Germinal center (tissue), 1 donor: ENCODE measurements around the gene RHCE.
"Not testable (repeated sequence)": the region's sequence is repeated elsewhere in the genome, so short reads cannot be mapped to it uniquely, and the experiment has no call there.

Experiments used
- DNase-seq: peaks from one replicate; pipeline ENCODE4 v3.0.0; 2012; ENCODE audit warnings: mixed read lengths, low spot score

Gene RHCE

DNA sequence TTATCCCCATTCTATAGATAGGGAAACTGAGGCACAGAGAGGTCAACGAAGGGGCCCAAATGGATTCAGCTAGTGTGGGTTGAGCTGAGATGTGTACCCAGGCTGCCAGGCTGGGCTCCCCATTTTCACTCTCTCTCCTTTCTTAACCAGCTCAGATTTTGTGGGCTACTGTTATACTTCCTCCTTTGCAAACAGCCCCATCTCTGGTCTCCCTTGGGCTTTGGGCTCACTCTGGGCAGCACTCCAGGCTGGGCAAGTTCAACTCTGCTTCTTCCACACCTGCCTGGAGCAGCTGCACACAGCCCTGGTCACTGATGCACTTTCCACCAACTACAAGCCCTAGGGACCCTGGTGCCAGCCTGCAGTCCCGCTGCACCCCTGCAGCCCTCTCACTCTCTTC is 22.5 kb downstream of the RHCE start:
- DNase-seq: not testable (repeated sequence)

- not testable (repeated sequence) for DNase-seq
Observed at GRCh38 chr1:25397549-25397948, 23.1 kb downstream of the RHCE start.

- DNase-seq: no peak
Observed at GRCh38 chr1:25392841-25393240, 27.8 kb downstream of the RHCE start.

DNA sequence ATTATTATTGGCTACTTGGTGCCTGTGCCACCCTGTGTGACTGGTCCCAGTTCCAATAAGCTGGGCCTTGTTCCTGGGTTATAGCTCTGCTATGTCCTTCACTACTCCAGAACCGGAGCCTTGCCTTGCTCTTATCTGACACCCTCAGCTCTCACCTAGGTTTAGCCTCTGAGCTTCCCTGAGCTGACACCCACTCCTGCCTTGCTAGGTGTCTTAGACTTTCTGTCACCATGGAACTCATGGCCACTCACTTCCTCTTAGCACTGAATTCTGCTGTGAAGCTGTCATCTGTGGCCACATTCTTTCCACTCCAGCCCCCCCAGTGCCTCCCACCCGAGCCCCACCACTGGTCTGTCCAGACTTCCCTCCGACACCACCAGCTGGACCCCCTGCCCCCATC is 30.9 kb downstream of the RHCE start:
- not testable (repeated sequence) for DNase-seq

DNA sequence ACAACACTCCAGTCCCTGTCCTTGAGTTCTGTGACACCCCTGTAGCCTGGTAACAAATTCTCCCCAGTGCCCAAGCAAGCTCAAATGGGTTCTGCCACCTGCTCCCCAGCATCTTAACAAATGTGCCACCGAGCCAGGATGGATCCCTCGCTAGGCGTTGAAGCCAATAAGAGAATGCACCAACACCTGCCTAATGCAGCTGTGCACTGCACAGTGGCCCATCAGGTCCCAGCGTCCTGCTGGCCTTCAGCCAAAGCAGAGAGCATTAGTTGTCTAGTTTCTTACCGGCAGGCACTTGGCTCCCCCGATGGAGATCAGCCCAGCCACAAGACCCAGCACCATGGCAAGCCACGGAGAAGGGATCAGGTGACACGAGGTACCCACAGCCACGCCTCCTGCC is 31.9 kb downstream of the RHCE start:
- not testable (repeated sequence) for DNase-seq

DNA sequence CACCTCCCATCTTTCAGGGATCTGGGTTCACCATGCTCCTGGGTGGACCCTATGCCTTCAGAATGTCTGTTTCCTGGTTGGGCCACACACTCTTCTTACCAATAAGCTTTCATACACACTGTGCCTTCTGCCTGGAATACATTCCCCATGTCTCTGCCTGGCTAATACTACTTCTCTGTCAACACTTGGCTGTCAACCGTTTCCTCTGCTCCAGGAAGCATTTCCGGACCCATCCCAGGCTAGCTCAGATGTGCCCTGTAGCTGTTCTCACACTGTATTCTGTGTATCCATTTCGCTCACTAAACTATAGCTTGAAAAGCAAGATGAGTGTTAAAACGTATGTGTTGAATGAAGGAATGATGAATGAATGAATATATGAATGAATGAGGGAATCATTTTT is 33.5 kb downstream of the RHCE start:
- DNase-seq: not testable (repeated sequence)

- DNase-seq: not testable (repeated sequence)
Observed at GRCh38 chr1:25383875-25384274, 36.8 kb downstream of the RHCE start.

DNA sequence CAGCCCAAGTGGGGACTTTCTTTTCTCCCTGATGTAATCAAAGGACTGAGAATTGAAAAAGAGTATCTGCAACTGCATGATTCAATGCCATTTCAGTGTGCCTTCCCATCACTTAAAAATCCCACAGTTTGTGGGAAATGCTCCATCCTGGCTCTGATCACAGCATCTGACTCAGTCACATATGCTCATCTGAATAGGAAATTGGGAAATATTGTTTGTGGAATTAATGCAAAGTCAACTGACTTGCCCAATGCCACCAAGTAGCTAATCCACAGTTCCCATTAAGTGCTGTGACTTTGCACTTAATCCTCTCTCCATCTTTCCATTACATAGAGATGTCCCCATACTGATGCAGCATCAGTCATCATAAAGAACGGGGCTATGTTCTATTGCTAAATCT is 37.5 kb downstream of the RHCE start:
- DNase-seq: not testable (repeated sequence)

DNA sequence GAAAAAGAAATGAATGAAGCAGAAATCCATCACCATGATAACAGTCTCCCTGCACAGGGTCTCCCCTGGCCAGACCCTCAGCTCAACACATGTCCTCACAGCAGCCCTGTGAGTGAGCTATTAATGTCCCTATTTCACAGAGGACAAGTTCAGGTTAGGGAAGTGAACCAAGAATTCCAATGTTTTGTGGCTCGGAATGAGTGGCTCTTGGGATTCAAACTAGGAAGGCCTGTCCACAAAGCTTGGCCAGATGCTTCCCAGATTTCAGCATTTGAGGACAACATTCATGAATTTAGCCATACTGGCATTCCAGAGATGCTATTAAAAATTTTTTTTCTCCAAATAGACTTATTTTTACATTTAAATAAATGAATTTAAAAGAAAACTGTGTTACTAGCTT is 38.1 kb downstream of the RHCE start:
- DNase-seq: not testable (repeated sequence)

- not testable (repeated sequence) for DNase-seq
Observed at GRCh38 chr1:25378367-25378766, 42.3 kb downstream of the RHCE start.

DNA sequence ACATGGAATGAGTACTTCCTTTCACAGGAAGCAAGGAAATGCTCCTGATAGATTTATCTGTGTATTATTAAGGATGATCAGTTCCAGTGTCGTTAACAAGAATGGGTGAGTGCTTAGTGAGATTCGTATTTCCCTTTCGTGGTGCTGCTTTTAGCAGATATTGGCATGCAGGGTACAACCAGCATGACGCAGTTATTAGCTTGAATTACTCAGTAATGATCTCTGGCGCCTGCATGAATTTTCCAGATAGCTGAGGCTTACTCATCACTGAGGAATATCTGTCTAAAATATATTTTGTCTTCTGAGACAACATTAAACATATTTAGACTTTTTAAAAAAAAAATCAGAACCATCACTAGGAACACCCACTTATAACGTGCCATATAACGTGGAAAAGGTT is 48.9 kb downstream of the RHCE start:
- DNase-seq: not testable (repeated sequence)

DNA sequence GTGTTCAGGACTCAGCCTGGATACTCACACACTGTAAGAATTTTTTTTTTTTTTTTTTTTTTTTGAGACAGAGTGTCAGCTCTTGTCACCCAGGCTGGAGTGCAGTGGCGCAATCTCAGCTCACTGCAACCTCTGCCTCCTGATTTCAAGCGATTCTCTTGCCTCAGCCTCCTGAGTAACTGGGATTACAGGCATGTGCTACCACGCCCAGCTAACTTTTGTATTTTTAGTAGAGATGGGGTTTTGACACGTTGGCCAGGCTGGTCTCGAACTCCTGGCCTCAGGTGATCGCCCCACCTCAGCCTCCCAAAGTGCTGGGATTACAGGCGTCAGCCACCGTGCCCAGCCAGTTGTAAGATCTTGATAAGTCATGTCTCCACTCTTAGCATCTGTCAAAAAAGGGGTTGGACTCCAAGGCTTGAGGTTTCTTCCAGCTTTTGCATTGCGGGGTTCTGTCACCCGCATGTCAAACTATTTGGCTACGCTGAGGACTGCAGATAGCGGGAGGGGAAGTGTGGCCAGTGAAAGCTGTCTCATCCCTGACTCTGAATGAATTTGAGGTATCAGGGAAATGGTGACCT is 50.8 kb downstream of the RHCE start:
- DNase-seq: not testable (repeated sequence)

DNA sequence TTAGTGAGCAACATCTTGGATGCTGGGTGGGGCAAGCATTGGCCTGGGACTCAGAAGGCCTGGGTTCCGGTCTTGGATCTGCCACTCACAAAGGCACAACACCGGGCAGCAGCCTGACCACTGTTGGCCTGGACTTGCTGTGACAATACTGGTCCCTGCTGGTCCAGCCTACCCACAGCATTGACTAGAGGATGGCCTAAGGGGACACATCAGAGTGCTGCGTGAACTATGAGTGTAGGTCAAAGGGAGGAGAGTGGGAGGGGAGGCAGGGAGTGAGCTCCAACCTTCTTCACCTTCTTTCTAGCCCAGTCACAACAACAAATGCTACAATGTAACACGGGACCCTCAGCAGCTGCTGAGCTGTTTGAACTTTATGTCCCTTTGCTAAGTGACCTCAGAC is 51.4 kb downstream of the RHCE start:
- DNase-seq: no peak

DNA sequence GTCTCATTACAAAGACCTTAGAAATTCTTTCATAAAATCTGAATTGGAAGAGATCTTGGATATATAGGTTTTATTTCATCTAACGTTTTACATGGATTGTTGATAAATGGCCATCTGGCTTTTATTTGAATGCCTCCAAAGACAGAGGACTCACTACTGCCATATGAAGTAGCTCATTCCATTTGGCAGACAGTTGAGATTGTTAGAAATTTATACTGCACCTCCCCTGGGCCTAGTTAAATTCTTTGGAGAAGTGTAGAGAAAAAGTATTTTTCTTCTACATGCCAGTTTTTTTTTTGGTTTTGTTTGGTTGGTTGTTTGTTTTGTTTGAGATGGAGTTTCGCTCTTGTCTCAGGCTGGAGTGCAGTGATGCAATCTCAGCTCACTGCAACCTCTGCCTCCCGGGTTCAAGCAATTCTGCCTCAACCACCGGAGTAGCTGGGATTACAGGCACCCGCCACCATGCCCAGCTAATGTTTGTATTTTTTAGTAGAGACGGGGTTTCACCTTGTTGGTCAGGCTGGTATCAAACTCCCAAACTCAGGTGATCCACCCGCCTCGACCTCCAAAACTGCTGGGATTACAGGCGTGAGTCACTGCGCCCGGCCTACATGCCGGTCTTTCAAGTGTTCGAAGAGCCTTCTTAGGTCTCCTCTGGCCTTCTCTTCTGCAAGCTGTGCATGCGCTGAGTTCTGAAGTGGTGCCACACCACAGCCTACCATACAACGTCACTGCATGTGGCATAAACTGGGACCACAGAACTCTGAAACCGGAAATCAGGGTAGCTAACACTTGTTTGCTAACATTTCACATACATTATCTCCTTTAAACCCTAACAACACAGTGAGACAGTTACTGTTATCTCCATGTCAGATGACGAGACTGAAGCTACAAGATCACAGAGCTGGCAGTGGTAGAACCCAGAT is 57.7 kb downstream of the RHCE start:
- DNase-seq: not testable (repeated sequence)

GRCh38 chr1:25361901-25362300 is 58.7 kb downstream of the RHCE start:
- DNase-seq: no peak

DNA sequence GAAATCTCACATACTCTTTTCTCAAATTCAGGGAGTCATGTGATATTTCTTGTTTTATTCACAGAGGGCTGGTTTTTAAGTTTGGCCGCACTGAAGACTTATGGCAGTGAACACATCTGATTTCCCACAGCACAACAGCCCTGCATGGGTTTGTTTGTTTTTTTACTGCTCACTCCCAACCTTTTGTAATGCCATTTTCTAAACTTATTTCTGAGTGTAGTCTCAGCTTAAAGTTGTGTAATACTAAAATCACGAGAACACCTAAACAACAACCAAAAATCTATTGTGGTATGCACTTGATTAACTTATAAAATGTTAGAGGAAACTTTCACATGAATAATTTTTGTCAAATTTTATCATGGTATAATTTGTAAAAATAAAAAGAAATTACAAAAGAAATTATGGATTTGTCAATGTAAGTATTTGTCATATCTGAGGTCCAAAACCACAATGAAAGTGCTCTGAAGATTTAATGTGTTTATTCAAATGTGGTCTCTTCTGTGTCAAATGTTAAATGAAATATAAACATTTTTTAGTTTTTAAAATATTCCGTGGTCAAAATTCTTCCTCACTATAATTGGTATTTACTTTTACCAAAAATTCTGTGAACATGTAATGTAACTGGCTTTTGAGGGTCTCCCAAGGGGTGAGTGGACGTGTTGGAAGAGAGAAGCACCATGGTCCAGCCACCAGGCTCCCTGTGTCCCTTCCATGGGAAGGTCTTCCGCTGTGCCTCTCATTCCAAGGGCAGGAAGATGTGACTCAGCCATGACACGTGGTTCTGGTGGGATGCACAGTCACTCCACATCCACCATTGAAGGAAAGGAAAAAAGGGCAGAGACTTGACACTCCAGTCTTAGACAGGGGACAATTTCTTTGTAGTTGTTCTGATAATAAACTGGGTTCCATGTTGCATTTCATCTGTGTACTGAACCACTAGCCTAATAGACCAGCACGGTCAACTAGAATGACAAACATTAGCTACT is 59.7 kb downstream of the RHCE start:
- no peak for DNase-seq

DNA sequence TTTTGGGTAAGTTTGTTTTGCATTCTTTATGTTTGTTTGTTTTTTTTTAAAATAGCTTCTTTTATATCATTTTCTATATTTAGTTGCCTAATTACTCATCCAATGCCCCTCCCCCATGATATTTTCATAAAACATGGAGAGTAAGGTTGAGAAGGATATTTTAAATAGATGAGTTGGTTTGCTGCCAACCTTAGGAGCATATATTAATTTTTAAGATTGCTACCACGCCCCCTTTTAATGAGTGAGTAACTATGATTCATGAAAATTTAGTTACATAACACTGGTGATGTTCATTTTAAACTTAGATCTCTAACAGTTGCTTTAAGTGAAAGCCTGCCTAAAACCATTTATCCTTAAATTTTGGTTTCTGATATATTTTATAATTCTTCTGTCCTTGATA is 63.8 kb downstream of the RHCE start:
- DNase-seq: no peak

- DNase-seq: no peak
Observed at GRCh38 chr1:25356441-25356840, 64.2 kb downstream of the RHCE start.

DNA sequence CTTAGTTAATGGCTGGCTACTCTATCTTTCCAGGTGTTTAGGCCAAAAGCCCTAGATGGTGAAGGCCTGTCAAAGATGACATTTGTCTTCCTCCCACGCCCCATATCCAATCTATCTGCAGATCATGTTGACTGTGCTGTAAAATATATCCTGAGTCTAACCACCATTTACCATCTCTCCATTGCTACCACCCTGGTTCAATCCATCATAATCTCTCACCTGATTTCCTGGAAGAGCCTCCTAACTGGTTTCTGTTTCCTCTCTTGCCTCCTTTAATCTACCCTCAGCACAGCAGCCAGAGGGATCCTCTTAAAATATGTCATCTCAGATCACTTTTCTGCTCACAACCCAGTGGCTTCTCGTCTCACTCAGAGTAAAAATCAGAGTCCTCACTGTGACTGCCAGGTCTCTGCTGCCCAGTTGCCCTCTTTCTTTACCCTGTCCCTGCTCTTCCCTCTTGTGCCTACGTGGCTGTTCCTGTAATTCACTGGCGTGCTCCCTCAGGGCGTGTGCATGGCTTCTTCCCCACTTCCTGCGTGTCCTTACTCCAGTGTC is 64.7 kb downstream of the RHCE start:
- no peak for DNase-seq

GRCh38 chr1:25349606-25350005 is 71.0 kb downstream of the RHCE start:
- no peak for DNase-seq

DNA sequence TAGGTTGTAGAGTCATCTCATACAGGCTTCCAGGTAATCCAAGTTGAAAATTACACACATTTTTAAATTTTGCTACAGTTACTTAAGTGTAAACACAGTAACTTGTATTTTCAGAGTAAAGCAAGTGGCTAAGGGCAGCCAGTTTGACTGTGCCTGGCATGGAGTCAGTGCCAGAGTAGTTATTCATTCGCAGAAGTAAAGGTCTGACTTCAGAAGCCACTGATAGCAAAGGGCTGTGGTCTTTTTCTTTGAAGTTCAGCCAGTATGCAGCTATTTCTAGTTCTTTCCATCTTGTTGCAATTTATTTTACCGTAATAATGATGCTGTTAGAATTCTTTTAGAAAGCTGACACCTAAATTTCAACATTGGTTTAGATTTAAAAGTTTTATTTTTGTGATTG is 73.1 kb downstream of the RHCE start:
- DNase-seq: no peak

GRCh38 chr1:25343872-25344271 is 76.8 kb downstream of the RHCE start:
- no peak for DNase-seq
